Stomach (tissue), 9 donors: ENCODE measurements around the gene MAP3K13. TPM values are rescaled to one million over a fixed set of nuclear protein-coding genes. Genes with fewer than 3 reads are reported as not detected.
"Not testable (repeated sequence)": the region's sequence is repeated elsewhere in the genome, so short reads cannot be mapped to it uniquely, and the experiment has no call there.

ENCODE experiments used
- DNase-seq, 2 donors: peaks; one replicate each; pipeline versions ENCODE4 v3.0.0 to v3.0.0-alpha.2; 2013 to 2019
- H3K27ac ChIP-seq, 5 donors: fragments of 200-600 bp in 4 of 5; sonication (generic) in 4 of 5; one replicate each; pipeline ENCODE4 v1.5.1; 2013 to 2019; ENCODE audit warnings: mild to moderate bottlenecking in 1 of 5, moderate library complexity in 1 of 5
- H3K27me3 ChIP-seq, 3 donors: fragments of 200-600 bp; sonication (generic); one replicate each; pipeline ENCODE4 v1.5.1; 2017 to 2019; ENCODE audit warnings: mixed run types in 1 of 3
- H3K36me3 ChIP-seq, 4 donors: fragments of 200-600 bp; sonication (generic); 1 replicate in 3 of 4; 2 replicates in 1 of 4; pipeline ENCODE4 v1.5.1; 2016 to 2019
- H3K4me1 ChIP-seq, 4 donors: fragments of 200-600 bp; sonication (generic); one replicate each; pipeline ENCODE4 v1.5.1; 2016 to 2019
- H3K4me3 ChIP-seq, 4 donors: fragments of 200-600 bp; sonication (generic) in 3 of 4; one replicate each; pipeline ENCODE4 v1.5.1; 2016 to 2019; ENCODE audit warnings: mild to moderate bottlenecking in 1 of 4
- H3K9me3 ChIP-seq, 4 donors: fragments of 200-600 bp; sonication (generic); one replicate each; pipeline ENCODE4 v1.5.1; 2016 to 2019
- EP300 ChIP-seq: sonication (generic); formaldehyde crosslinking; IDR thresholded peaks from one replicate; pipeline ENCODE4 v1.6.1; 2017; ENCODE audit warnings: antibody characterized with exemption
- POLR2A ChIP-seq, 4 donors: fragments of 450-650 bp; IDR thresholded peaks; one replicate each; pipeline ENCODE4 v1.6.1; 2016; ENCODE audit warnings: antibody characterized with exemption in 4 of 4, control low read depth in 2 of 4, mild to moderate bottlenecking in 1 of 4, moderate library complexity in 1 of 4
- POLR2AphosphoS5 ChIP-seq, 3 donors: sonication (generic); formaldehyde crosslinking; IDR thresholded peaks; one replicate each; pipeline ENCODE4 v1.6.1; 2016; ENCODE audit warnings: antibody characterized with exemption in 3 of 3
- WGBS, 5 donors: extraction: QIAGEN DNeasy Blood & Tissue Kit in 3 of 5; methylation state at CpG; one replicate each; pipeline versions ENCODE4 v1.1.5 to v1.1.7; 2013 to 2018; 5-methylcytosine and 5-hydroxymethylcytosine counted together
- intact Hi-C: fragments of 100-400 bp; cut with DNase I; formaldehyde crosslinking; loops from one replicate; pipeline ENCODE4 v1.15.1; 2023; ENCODE audit warnings: low total_unique reads
- polyA plus RNA-seq, 3 donors: library from polyadenylated mRNA; stranded (reverse); fragments of 200-250 nt; gene quantifications; one replicate each; pipeline ENCODE4 v1.2.3, GENCODE V29; 2013
- total RNA-seq, 5 donors: library from RNA; depleted of rRNA; stranded (reverse); fragments of >200 nt; gene quantifications; one replicate each; pipeline versions ENCODE4 v1.1.0 to v1.2.3, GENCODE V29; 2014 to 2016
- TF ChIP-seq, protein P1 (sequence below), 7 experiments: fragments of 450-650 bp in 4 of 7; fragments of 200-600 bp in 3 of 7; sonication (generic) in 3 of 7; IDR thresholded peaks; one replicate each; pipeline ENCODE4 v1.5.1; 2016 to 2019; ENCODE audit warnings: antibody characterized with exemption in 7 of 7, control low read depth in 2 of 7, mild to moderate bottlenecking in 1 of 7
- donor health status: healthy with polysubstance abuse.
- donor health status: Bipolar disorder and iron deficiency.
- donor health status: healthy.

Gene MAP3K13
- total and polyA plus RNA-seq, 8 donors = 11.7 to 315 (median 31.0) TPM

DNA sequence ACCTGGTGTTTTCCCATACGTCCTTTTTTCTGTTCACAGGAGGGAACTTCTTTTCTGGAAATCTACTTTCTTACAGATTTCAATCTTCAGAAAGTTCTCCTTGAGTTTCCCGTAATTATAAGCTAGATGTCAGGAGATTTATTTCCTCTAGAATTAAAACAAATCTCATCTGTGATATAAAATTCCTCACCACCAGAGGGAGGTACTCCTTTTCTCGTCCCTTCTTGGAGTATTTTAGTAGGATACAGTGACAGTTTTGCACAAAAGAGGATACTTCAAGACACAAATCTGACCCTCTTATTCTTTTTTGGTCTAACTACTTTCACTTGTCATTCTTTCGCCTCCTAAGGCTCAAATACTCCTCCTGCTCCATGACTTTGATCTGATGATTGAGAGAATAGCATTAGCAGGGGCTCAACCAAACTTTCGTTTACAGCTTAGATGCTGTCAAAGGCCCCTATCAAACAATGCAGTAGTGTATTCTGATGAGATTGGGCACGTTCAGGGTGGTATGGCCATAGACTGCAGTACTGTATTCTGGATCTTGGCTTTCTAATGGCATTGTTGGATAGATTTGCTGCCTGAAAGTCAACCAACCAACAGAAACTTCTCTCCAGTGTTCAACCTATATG is 97.9 kb downstream of the MAP3K13 start:
- intact Hi-C loops = no loop called here
- 62 to 74% (median 70%) methylated on average over 6 of the region's 6 CpGs for WGBS, 5 donors
- peaks cover 0 to 55% (median 44%) of the 10 kb centered on the region in 4 donors for H3K36me3 ChIP-seq
- DNase-seq = peak in 1 of 2 donors; percentile 18
- H3K4me3 ChIP-seq = no peak overlapping the region
- no peaks in the 10 kb centered on the region for H3K27me3 ChIP-seq
- no peaks in the 10 kb centered on the region for H3K9me3 ChIP-seq
- TF ChIP-seq, protein P1, sequence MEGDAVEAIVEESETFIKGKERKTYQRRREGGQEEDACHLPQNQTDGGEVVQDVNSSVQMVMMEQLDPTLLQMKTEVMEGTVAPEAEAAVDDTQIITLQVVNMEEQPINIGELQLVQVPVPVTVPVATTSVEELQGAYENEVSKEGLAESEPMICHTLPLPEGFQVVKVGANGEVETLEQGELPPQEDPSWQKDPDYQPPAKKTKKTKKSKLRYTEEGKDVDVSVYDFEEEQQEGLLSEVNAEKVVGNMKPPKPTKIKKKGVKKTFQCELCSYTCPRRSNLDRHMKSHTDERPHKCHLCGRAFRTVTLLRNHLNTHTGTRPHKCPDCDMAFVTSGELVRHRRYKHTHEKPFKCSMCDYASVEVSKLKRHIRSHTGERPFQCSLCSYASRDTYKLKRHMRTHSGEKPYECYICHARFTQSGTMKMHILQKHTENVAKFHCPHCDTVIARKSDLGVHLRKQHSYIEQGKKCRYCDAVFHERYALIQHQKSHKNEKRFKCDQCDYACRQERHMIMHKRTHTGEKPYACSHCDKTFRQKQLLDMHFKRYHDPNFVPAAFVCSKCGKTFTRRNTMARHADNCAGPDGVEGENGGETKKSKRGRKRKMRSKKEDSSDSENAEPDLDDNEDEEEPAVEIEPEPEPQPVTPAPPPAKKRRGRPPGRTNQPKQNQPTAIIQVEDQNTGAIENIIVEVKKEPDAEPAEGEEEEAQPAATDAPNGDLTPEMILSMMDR (IDR thresholded peaks at IDR 0.05) = peak in 2 of 7 experiments; percentile 11 to 36
- no peak for TF ChIP-seq EP300
- no peak for TF ChIP-seq POLR2A (IDR thresholded peaks at IDR 0.05)
- TF ChIP-seq POLR2AphosphoS5 (IDR thresholded peaks at IDR 0.05) = no peak
- H3K27ac ChIP-seq = no peak overlapping the region
- H3K4me1 ChIP-seq = no peaks in the 10 kb centered on the region

DNA sequence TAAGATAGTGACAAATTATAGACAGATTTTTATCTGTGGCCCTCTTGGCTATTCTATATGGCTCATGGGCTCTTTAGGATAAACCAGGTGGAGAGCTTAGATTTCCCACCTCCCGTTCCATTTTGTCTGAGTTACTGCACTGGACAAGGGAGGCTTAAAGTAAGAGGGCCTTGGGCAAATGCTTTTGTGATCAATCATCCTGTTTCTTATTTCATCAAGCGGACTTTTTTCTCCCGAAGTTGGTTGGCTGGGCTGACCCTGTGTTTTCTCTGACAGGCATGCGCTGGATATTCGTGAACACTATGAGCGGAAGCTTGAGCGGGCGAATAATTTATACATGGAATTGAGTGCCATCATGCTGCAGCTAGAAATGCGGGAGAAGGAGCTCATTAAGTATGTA is 102.5 kb downstream of the MAP3K13 start:
- 93 to 96% (median 95%) methylated on average over 9 of the region's 9 CpGs for WGBS, 5 donors
- H3K9me3 ChIP-seq = no peaks in the 10 kb centered on the region
- no peaks in the 10 kb centered on the region for H3K27me3 ChIP-seq
- H3K4me3 ChIP-seq = no peak overlapping the region
- intact Hi-C loops = no loop called here
- DNase-seq = no peak
- peaks cover 11 to 77% (median 73%) of the 10 kb centered on the region in 4 donors for H3K36me3 ChIP-seq
- H3K4me1 ChIP-seq = no peaks in the 10 kb centered on the region
- TF ChIP-seq, protein P1 (IDR thresholded peaks at IDR 0.05) = no peak
- TF ChIP-seq POLR2AphosphoS5 (IDR thresholded peaks at IDR 0.05) = no peak
- no peak for TF ChIP-seq POLR2A (IDR thresholded peaks at IDR 0.05)
- TF ChIP-seq EP300 = no peak
- no peak overlapping the region for H3K27ac ChIP-seq

DNA sequence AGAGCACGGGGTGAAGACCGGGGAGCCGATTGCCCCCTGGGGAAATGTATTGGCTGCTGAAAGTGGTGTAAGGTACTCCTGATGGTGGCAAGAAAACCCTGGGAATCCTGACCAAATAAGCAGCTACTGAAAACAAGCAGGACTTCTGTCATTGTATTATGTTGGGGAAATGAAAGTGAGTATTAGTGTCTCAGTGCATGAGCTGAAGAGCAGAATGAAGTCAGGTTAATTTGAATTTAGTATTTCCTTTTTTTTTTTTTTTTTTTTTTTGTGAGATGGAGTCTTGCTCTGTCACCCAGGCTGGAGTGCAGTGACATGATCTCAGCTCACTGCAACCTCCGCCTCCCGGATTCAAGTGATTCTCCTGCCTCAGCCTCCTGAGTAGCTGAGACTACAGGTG is 103.2 kb downstream of the MAP3K13 start:
- H3K4me3 ChIP-seq, intact Hi-C loops, H3K9me3 ChIP-seq, H3K4me1 ChIP-seq, H3K27me3 ChIP-seq, H3K27ac ChIP-seq, DNase-seq: not testable (repeated sequence)
- 91 to 95% (median 92%) methylated on average over 5 of the region's 5 CpGs for WGBS, 5 donors
- peaks cover 11 to 82% (median 74%) of the 10 kb centered on the region in 4 donors for H3K36me3 ChIP-seq

DNA sequence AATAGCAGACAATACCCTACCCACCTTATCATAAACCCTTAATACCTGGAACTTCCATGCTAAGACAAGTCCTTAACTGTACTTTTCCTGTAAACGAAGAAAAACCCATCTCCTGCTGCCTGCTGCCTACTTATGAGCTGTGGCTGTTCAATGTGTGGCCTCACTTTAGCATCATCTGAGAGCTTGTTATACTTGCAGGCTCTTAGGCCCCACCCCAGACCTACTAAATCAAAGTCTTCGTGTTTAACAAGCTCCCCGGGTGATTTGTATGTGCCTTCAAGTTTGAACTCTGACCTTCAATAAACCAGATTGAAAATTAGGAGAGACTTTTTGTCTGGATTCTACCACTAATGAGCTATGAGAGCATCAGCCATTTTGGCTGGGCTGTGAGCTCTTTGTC is 106.6 kb downstream of the MAP3K13 start:
- TF ChIP-seq EP300 (no peak), POLR2AphosphoS5 (IDR thresholded peaks at IDR 0.05) (no peak), POLR2A (IDR thresholded peaks at IDR 0.05) (no peak)
- TF ChIP-seq, protein P1 (IDR thresholded peaks at IDR 0.05) = no peak
- WGBS, 5 donors = 62 to 79% (median 66%) methylated on average over 3 of the region's 3 CpGs
- H3K9me3 ChIP-seq = no peaks in the 10 kb centered on the region
- no peak overlapping the region for H3K27ac ChIP-seq
- intact Hi-C loops = no loop called here
- H3K4me1 ChIP-seq = no peaks in the 10 kb centered on the region
- no peak overlapping the region for H3K4me3 ChIP-seq
- DNase-seq = no peak
- peaks cover 20 to 87% (median 83%) of the 10 kb centered on the region in 4 donors for H3K36me3 ChIP-seq
- H3K27me3 ChIP-seq = no peaks in the 10 kb centered on the region

DNA sequence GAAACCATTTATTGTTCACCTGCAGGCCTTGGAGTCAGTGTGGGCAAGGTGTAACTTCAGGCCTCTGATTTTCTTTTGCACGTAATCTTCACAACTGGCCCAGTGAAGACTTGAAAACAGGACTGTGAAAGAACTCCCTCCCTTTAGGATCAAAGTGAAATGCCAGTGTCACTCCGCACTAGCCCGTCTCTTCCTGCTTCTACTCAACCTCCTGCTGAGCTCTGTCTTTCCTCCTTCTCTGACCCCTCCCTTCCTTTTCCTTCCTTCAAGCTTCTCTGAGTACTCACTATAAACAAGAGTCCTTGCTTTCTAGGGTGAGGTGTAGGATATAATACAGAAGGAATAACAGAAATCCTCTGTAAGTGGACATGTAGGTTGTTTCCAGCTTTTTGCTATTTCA is 107.4 kb downstream of the MAP3K13 start:
- Histone ChIP-seq H3K4me1 (no peaks in the 10 kb centered on the region), H3K27ac (no peak overlapping the region), H3K36me3 (peaks cover 20 to 87% (median 81%) of the 10 kb centered on the region in 4 donors), H3K27me3 (no peaks in the 10 kb centered on the region), H3K4me3 (no peak overlapping the region), H3K9me3 (no peaks in the 10 kb centered on the region)
- TF ChIP-seq POLR2A (IDR thresholded peaks at IDR 0.05) (no peak), POLR2AphosphoS5 (IDR thresholded peaks at IDR 0.05) (no peak), EP300 (no peak)
- TF ChIP-seq, protein P1 (IDR thresholded peaks at IDR 0.05) = no peak
- intact Hi-C loops = no loop called here
- no peak for DNase-seq
- WGBS, 5 donors = 78 to 93% (median 83%) methylated on average over 3 of the region's 3 CpGs
